Cardiac fibroblast (primary cell): Measurements from ENCODE around the gene DYRK1A.
A peak's percentile ranks its signal among the peaks of the same experiment; 100 is the strongest.

ENCODE experiments used
- DNase-seq, 2 donors: peaks; one replicate each; pipeline versions ENCODE4 v3.0.0 to v3.0.0-alpha.2; 2010; ENCODE audit warnings: low read depth in 2 of 2
- H3K4me3 ChIP-seq, 2 donors: replicated peaks in 1 of 2; 1 replicate in 1 of 2; 2 replicates in 1 of 2; pipeline ENCODE4 v1.5.1; 2011; ENCODE audit warnings: low read depth in 2 of 2, low read length in 2 of 2, mild to moderate bottlenecking in 2 of 2, moderate library complexity in 1 of 2
- TF ChIP-seq, protein P1 (sequence below): IDR thresholded peaks from one replicate; pipeline ENCODE4 v1.5.1; 2011; ENCODE audit warnings: low read depth, mild to moderate bottlenecking, low read length, inconsistent platforms

The DYRK1A gene

DNA sequence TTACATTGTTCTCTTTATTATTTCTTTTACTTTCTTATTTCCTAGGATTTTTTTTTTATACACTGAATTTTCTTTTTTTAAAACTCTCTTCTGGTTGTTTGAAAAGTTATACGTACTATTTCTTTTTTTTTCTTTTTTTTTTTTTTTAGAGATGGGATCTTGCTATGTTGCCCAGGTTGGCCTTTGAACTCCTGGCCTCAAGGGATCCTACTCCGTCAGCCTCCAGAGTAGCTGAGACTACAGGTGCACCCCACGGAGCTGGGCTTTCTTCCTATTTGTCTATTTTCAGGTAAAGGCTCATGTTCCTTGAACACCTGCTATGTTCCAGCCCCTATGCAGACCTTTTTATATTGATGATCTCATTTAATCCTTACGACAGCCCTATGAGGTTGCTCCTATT lies 29.4 kb upstream of the DYRK1A start:
- TF ChIP-seq, protein P1, sequence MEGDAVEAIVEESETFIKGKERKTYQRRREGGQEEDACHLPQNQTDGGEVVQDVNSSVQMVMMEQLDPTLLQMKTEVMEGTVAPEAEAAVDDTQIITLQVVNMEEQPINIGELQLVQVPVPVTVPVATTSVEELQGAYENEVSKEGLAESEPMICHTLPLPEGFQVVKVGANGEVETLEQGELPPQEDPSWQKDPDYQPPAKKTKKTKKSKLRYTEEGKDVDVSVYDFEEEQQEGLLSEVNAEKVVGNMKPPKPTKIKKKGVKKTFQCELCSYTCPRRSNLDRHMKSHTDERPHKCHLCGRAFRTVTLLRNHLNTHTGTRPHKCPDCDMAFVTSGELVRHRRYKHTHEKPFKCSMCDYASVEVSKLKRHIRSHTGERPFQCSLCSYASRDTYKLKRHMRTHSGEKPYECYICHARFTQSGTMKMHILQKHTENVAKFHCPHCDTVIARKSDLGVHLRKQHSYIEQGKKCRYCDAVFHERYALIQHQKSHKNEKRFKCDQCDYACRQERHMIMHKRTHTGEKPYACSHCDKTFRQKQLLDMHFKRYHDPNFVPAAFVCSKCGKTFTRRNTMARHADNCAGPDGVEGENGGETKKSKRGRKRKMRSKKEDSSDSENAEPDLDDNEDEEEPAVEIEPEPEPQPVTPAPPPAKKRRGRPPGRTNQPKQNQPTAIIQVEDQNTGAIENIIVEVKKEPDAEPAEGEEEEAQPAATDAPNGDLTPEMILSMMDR, result no peak
- H3K4me3 ChIP-seq, result no peak overlapping the region
- DNase-seq, result no peak

DNA sequence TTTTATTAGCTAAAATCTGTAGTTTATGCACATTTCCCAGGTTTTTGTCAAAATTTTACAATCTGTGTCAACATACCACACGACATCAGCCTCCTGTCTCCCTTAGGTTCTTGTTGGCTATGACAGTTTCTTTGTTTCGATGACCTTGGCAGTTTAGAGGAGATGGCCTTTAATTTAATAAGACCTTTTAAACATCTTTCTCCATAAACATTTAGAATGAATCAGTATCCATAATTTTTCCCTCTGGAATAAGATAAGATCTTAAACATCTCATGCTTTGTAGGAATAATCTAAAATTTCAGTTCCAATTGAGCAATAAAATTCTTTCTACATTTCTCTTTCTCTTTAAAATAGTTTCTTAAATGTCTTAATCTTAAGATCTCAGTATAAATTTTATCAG lies 28.7 kb upstream of the DYRK1A start:
- TF ChIP-seq, protein P1, result no peak
- no peak overlapping the region for H3K4me3 ChIP-seq
- no peak for DNase-seq

DNA sequence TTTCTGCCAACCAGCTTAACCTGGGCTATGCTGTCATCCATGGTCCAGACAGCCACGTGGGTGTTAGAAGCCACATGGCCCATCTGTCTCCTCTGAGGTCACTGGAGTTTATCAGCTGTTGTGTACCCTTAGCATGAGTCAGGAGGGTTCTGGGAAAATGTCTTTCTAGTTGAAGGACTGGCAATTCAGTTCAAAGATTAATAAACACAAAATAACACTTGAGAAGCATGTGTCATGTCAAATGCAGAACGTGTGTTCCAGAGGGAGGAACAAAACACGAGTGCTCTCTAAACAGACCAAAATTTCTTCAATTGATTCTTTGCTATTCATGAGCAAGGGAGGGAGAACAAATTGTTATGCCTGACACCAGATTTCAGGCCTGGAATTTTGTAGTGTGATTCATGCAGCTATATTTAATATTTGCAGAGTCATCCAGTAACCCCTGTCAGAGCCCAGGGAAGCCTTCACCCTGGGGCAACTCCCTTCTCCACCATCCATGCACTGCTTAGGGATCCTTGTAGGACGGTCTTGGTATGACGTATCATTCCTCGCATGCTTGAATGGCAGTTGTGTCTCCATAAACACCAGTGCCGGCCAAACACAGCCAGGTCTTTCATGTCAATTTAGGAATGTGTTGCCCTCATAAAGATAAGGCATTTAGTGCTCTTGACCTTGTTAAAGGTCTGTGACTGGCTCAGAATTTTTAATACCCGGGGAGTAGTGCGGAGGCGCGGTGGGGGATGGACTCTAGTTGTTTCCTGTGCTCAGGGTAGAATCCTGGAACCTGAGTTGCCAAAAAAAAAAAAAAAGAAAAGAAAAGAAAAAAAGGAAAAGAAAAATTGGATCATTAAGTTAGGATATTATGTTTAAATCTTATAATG lies 27.7 kb upstream of the DYRK1A start:
- TF ChIP-seq, protein P1, result no peak
- peak overlapping the region in 1 of 2 donors; percentile 30 for H3K4me3 ChIP-seq
- peak; percentile 97 for DNase-seq

DNA sequence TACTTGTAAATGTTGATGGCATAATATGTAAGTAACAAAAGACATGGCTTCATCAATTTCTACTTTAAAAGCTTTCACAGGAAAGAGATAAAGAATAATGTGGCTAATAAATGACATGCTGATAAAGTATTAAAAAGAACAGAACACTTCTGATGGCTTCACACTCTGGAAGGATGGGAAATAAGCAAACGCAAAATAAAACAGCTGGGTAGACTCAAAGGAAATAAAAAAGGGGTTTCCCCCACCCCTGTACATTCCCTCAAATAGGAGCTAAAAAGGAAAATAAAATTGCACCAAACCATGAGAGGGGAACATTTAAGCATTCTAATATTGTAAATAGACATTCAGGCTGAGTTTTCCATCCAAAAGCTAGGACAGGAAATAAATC lies 27.0 kb upstream of the DYRK1A start:
- DNase-seq, result peak; percentile 37 to 61
- H3K4me3 ChIP-seq, result no peak overlapping the region
- TF ChIP-seq, protein P1, result no peak

- DNase-seq, result no peak
- H3K4me3 ChIP-seq, result no peak overlapping the region
- TF ChIP-seq, protein P1, result no peak
Measured at GRCh38 chr21:37341254-37341960, 25.2 kb upstream of the DYRK1A start.

GRCh38 chr21:37342046-37342632 lies 24.4 kb upstream of the DYRK1A start:
- TF ChIP-seq, protein P1, result no peak

More at GRCh38 chr21:37342046-37342632, 24.4 kb upstream of the DYRK1A start:
- DNase-seq, result no peak
- no peak overlapping the region for H3K4me3 ChIP-seq
